Activated T-helper 1 cell treated with anti-CD3 and anti-CD28 coated beads, Interleukin-12 subunit alpha, Interleukin-12 subunit beta, Interleukin-2, Interleukin-4 antibody, amounts not matched to agents 30 ng/mL and 10 ng/mL and 1 ng/mL, durations not matched to agents 14 hours and 24 hours and 36 hours (primary cell): ENCODE measurements around the gene VPS8. TPM values are rescaled to one million over a fixed set of nuclear protein-coding genes. Genes with fewer than 3 reads are reported as not detected.
"Not testable (repeated sequence)": the region's sequence is repeated elsewhere in the genome, so short reads cannot be mapped to it uniquely, and the experiment has no call there.

Experiments used
- DNase-seq: peaks from one replicate; pipeline ENCODE4 v3.0.0; 2021; ENCODE audit warnings: low spot score
- H3K27ac Mint-ChIP-seq: one replicate; pipeline ENCODE4 v1.8.0; 2021; ENCODE audit warnings: mild to moderate bottlenecking, mixed read lengths
- H3K27me3 Mint-ChIP-seq: one replicate; pipeline ENCODE4 v1.8.0; 2022; ENCODE audit warnings: mild to moderate bottlenecking, moderate library complexity, mixed read lengths; ENCODE audit not compliant: insufficient read depth
- H3K36me3 Mint-ChIP-seq: one replicate; pipeline ENCODE4 v1.8.0; 2021; ENCODE audit warnings: low read depth, mixed read lengths
- H3K4me1 Mint-ChIP-seq: one replicate; pipeline ENCODE4 v1.8.0; 2021; ENCODE audit warnings: low read depth, mixed read lengths
- H3K4me3 Mint-ChIP-seq: one replicate; pipeline ENCODE4 v1.8.0; 2021; ENCODE audit warnings: mild to moderate bottlenecking, moderate library complexity, mixed read lengths
- H3K9me3 Mint-ChIP-seq: one replicate; pipeline ENCODE4 v1.8.0; 2021; ENCODE audit warnings: mixed read lengths
- intact Hi-C: fragments of 100-400 bp; cut with micrococcal nuclease; formaldehyde crosslinking; loops from one replicate; pipeline ENCODE4 v1.15.1; 2024
- total RNA-seq: library from RNA; stranded (reverse); gene quantifications from 2 replicates; pipeline ENCODE4 v1.2.3, GENCODE V29; 2022

Gene VPS8
- total RNA-seq, 1 donor from 2014 or later = 37.8 TPM

GRCh38 chr3:184970186-184970585 is 158.2 kb downstream of the VPS8 start:
- Mint-ChIP-seq H3K4me3 (no peak overlapping the region), H3K4me1 (peaks cover 9% of the 10 kb centered on the region), H3K27me3 (no peaks in the 10 kb centered on the region), H3K36me3 (peaks cover 47% of the 10 kb centered on the region), H3K27ac (no peak overlapping the region), H3K9me3 (peaks cover 3% of the 10 kb centered on the region)
- no peak for DNase-seq
- intact Hi-C loops = no loop called here

- H3K36me3 Mint-ChIP-seq = peaks cover 26% of the 10 kb centered on the region
- H3K27ac Mint-ChIP-seq = no peak overlapping the region
- no peak overlapping the region for H3K4me3 Mint-ChIP-seq
- H3K9me3 Mint-ChIP-seq = peaks cover 7% of the 10 kb centered on the region
- H3K4me1 Mint-ChIP-seq = no peaks in the 10 kb centered on the region
- DNase-seq = no peak
- no peaks in the 10 kb centered on the region for H3K27me3 Mint-ChIP-seq
- intact Hi-C loops = no loop called here
Measured at GRCh38 chr3:184977796-184978195, 165.8 kb downstream of the VPS8 start.

GRCh38 chr3:184981071-184981470 is 169.1 kb downstream of the VPS8 start:
- peaks cover 10% of the 10 kb centered on the region for H3K36me3 Mint-ChIP-seq
- intact Hi-C loops = no loop called here

GRCh38 chr3:184982076-184982475 is 170.1 kb downstream of the VPS8 start:
- intact Hi-C loops = no loop called here
- no peaks in the 10 kb centered on the region for H3K9me3 Mint-ChIP-seq
- H3K27ac Mint-ChIP-seq = no peak overlapping the region
- H3K4me3 Mint-ChIP-seq = no peak overlapping the region
- H3K27me3 Mint-ChIP-seq = no peaks in the 10 kb centered on the region
- H3K4me1 Mint-ChIP-seq = no peaks in the 10 kb centered on the region
- no peak for DNase-seq
- peaks cover 8% of the 10 kb centered on the region for H3K36me3 Mint-ChIP-seq

More at GRCh38 chr3:184981071-184981470, 169.1 kb downstream of the VPS8 start:
- Mint-ChIP-seq H3K4me1 (no peaks in the 10 kb centered on the region), H3K27ac (no peak overlapping the region), H3K27me3 (no peaks in the 10 kb centered on the region), H3K4me3 (no peak overlapping the region), H3K9me3 (no peaks in the 10 kb centered on the region)
- DNase-seq = no peak

- H3K4me1 Mint-ChIP-seq = no peaks in the 10 kb centered on the region
- intact Hi-C loops = no loop called here
- no peak overlapping the region for H3K27ac Mint-ChIP-seq
- DNase-seq = no peak
- no peak overlapping the region for H3K4me3 Mint-ChIP-seq
- H3K9me3 Mint-ChIP-seq = no peaks in the 10 kb centered on the region
- H3K27me3 Mint-ChIP-seq = no peaks in the 10 kb centered on the region
- H3K36me3 Mint-ChIP-seq = peaks cover 23% of the 10 kb centered on the region
Measured at GRCh38 chr3:184985586-184985985, 173.6 kb downstream of the VPS8 start.

- no peaks in the 10 kb centered on the region for H3K27me3 Mint-ChIP-seq
- intact Hi-C loops = no loop called here
- no peaks in the 10 kb centered on the region for H3K9me3 Mint-ChIP-seq
- H3K4me3 Mint-ChIP-seq = no peak overlapping the region
- H3K36me3 Mint-ChIP-seq = peaks cover 23% of the 10 kb centered on the region
- DNase-seq = no peak
- no peaks in the 10 kb centered on the region for H3K4me1 Mint-ChIP-seq
- H3K27ac Mint-ChIP-seq = no peak overlapping the region
Measured at GRCh38 chr3:184986366-184986889, 174.5 kb downstream of the VPS8 start.

- intact Hi-C loops = no loop called here
- Mint-ChIP-seq H3K36me3 (peaks cover 13% of the 10 kb centered on the region), H3K9me3 (no peaks in the 10 kb centered on the region), H3K27ac (peak overlapping the region; percentile 6), H3K4me1 (peaks cover 12% of the 10 kb centered on the region), H3K4me3 (no peak overlapping the region), H3K27me3 (no peaks in the 10 kb centered on the region)
- DNase-seq = no peak
Measured at GRCh38 chr3:184993394-184993793, 181.4 kb downstream of the VPS8 start.

- intact Hi-C loops, H3K4me1 Mint-ChIP-seq, DNase-seq, H3K27me3 Mint-ChIP-seq, H3K4me3 Mint-ChIP-seq, H3K27ac Mint-ChIP-seq: not testable (repeated sequence)
- peaks cover 12% of the 10 kb centered on the region for H3K9me3 Mint-ChIP-seq
- H3K36me3 Mint-ChIP-seq = peaks cover 50% of the 10 kb centered on the region
Measured at GRCh38 chr3:185003876-185004275, 191.9 kb downstream of the VPS8 start.

- Mint-ChIP-seq H3K4me1 (no peaks in the 10 kb centered on the region), H3K27ac (no peak overlapping the region), H3K27me3 (no peaks in the 10 kb centered on the region), H3K9me3 (peaks cover 14% of the 10 kb centered on the region), H3K4me3 (no peak overlapping the region), H3K36me3 (peaks cover 33% of the 10 kb centered on the region)
- intact Hi-C loops = no loop called here
- no peak for DNase-seq
Measured at GRCh38 chr3:185009650-185010049, 197.7 kb downstream of the VPS8 start.

GRCh38 chr3:185017584-185017983 is 205.6 kb downstream of the VPS8 start:
- intact Hi-C loops, H3K4me3 Mint-ChIP-seq, H3K9me3 Mint-ChIP-seq, H3K27ac Mint-ChIP-seq, H3K27me3 Mint-ChIP-seq, H3K4me1 Mint-ChIP-seq, DNase-seq: not testable (repeated sequence)
- H3K36me3 Mint-ChIP-seq = peaks cover 22% of the 10 kb centered on the region

GRCh38 chr3:185017996-185018395 is 206.0 kb downstream of the VPS8 start:
- H3K27me3 Mint-ChIP-seq, H3K4me1 Mint-ChIP-seq, H3K4me3 Mint-ChIP-seq, intact Hi-C loops, DNase-seq, H3K27ac Mint-ChIP-seq, H3K9me3 Mint-ChIP-seq: not testable (repeated sequence)
- H3K36me3 Mint-ChIP-seq = peaks cover 22% of the 10 kb centered on the region

GRCh38 chr3:185021256-185021655 is 209.3 kb downstream of the VPS8 start:
- H3K27ac Mint-ChIP-seq = no peak overlapping the region
- H3K4me3 Mint-ChIP-seq = no peak overlapping the region
- no peak for DNase-seq
- H3K27me3 Mint-ChIP-seq = no peaks in the 10 kb centered on the region
- H3K9me3 Mint-ChIP-seq = no peaks in the 10 kb centered on the region
- H3K36me3 Mint-ChIP-seq = peaks cover 33% of the 10 kb centered on the region
- intact Hi-C loops = no loop called here
- no peaks in the 10 kb centered on the region for H3K4me1 Mint-ChIP-seq

GRCh38 chr3:185024406-185024805 is 212.4 kb downstream of the VPS8 start:
- Mint-ChIP-seq H3K4me1 (no peaks in the 10 kb centered on the region), H3K36me3 (peaks cover 25% of the 10 kb centered on the region), H3K27ac (no peak overlapping the region), H3K4me3 (no peak overlapping the region), H3K27me3 (no peaks in the 10 kb centered on the region), H3K9me3 (no peaks in the 10 kb centered on the region)
- DNase-seq = no peak
- intact Hi-C loops = no loop called here

GRCh38 chr3:185024966-185025365 is 213.0 kb downstream of the VPS8 start:
- intact Hi-C loops = no loop called here
- DNase-seq = no peak
- no peak overlapping the region for H3K4me3 Mint-ChIP-seq
- no peaks in the 10 kb centered on the region for H3K4me1 Mint-ChIP-seq
- H3K27me3 Mint-ChIP-seq = no peaks in the 10 kb centered on the region
- H3K27ac Mint-ChIP-seq = no peak overlapping the region
- H3K36me3 Mint-ChIP-seq = peaks cover 25% of the 10 kb centered on the region
- no peaks in the 10 kb centered on the region for H3K9me3 Mint-ChIP-seq
